Caco-2 (cell line): Measurements from ENCODE around the gene ZNF177. TPM values are rescaled to one million over a fixed set of nuclear protein-coding genes. Genes with fewer than 3 reads are reported as not detected.

Source experiments
- BruUV-seq: library from RNA; stranded (reverse); fragments of 400-500 nt; replicated peaks from 2 replicates; lab custom pipeline; 2021; lab: Mats Ljungman, UMichigan
- CTCF ChIA-PET: fragments of 300-600 bp; sonication (Branson Sonifier 250); formaldehyde crosslinking; loops from one replicate; lab custom pipeline; 2022; ENCODE audit warnings: antibody characterized with exemption; lab: Charles Lee
- POLR2A ChIA-PET: fragments of 300-600 bp; sonication (Branson Sonifier 250); formaldehyde crosslinking; loops from one replicate; lab custom pipeline; 2022; ENCODE audit warnings: antibody characterized with exemption; lab: Charles Lee
- DNase-seq, 2 experiments: peaks; one replicate each; pipeline versions ENCODE4 v3.0.0 to v3.0.0-alpha.2; 2020 to 2022
- H3K27me3 ChIP-seq: replicated peaks from 2 replicates; pipeline ENCODE4 v1.6.0; 2011; ENCODE audit warnings: low read length; ENCODE audit not compliant: control insufficient read depth, insufficient read depth
- H3K36me3 ChIP-seq: 2 replicates; pipeline ENCODE4 v1.5.1; 2011; ENCODE audit warnings: low read length; ENCODE audit not compliant: control insufficient read depth, insufficient read depth
- H3K4me1 ChIP-seq: fragments of 250-450 bp; sonication (Bioruptor Pico); 2 replicates; pipeline ENCODE4 v1.5.1; 2020; ENCODE audit warnings: mild to moderate bottlenecking
- H3K4me3 ChIP-seq: 2 replicates; pipeline ENCODE4 v1.5.1; 2011; ENCODE audit warnings: low read depth, mild to moderate bottlenecking, control low read depth, low read length
- H3K9me3 ChIP-seq: fragments of 250-450 bp; sonication (Bioruptor Pico); 2 replicates; pipeline ENCODE4 v1.5.1; 2020; ENCODE audit warnings: mild to moderate bottlenecking, moderate library complexity
- H3K27ac Mint-ChIP-seq: one replicate; pipeline ENCODE4 v1.8.0; 2022; ENCODE audit warnings: mixed read lengths; ENCODE audit not compliant: unreplicated experiment
- H3K27me3 Mint-ChIP-seq: one replicate; pipeline ENCODE4 v1.8.0; 2022; ENCODE audit warnings: mixed read lengths; ENCODE audit not compliant: insufficient read depth, unreplicated experiment
- H3K36me3 Mint-ChIP-seq: one replicate; pipeline ENCODE4 v1.8.0; 2022; ENCODE audit warnings: mild to moderate bottlenecking, mixed read lengths; ENCODE audit not compliant: insufficient read depth, unreplicated experiment
- H3K4me1 Mint-ChIP-seq: one replicate; pipeline ENCODE4 v1.8.0; 2022; ENCODE audit warnings: low read depth, mixed read lengths; ENCODE audit not compliant: unreplicated experiment
- H3K4me3 Mint-ChIP-seq: one replicate; pipeline ENCODE4 v1.8.0; 2022; ENCODE audit warnings: mild to moderate bottlenecking, moderate library complexity, mixed read lengths; ENCODE audit not compliant: unreplicated experiment
- H3K9me3 Mint-ChIP-seq: one replicate; pipeline ENCODE4 v1.8.0; 2022; ENCODE audit warnings: mixed read lengths; ENCODE audit not compliant: unreplicated experiment
- intact Hi-C: fragments of 100-400 bp; cut with micrococcal nuclease; formaldehyde crosslinking; loops from one replicate; pipeline ENCODE4 v1.10.0; 2022; ENCODE audit not compliant: unreplicated experiment
- total RNA-seq: library from RNA; stranded (reverse); gene quantifications from 2 replicates; pipeline ENCODE4 v1.2.3, GENCODE V29; 2022
- TF ChIP-seq, protein P1 (sequence below), 2 experiments: fragments of 200-600 bp in 1 of 2; IDR thresholded peaks; 1 replicate in 1 of 2; 2 replicates in 1 of 2; pipeline versions ENCODE4 v1.5.1 to v1.8.0; 2011 to 2022; ENCODE audit warnings: antibody characterized with exemption in 1 of 2, control low read depth in 1 of 2, inconsistent platforms in 1 of 2, low read depth in 1 of 2, low read length in 1 of 2, mild to moderate bottlenecking in 1 of 2, moderate library complexity in 1 of 2; ENCODE audit not compliant: insufficient read depth in 1 of 2, severe bottlenecking in 1 of 2, unreplicated experiment in 1 of 2

ZNF177 gene
- total RNA-seq, 1 experiment from 2014 or later, result 0.34 TPM

DNA sequence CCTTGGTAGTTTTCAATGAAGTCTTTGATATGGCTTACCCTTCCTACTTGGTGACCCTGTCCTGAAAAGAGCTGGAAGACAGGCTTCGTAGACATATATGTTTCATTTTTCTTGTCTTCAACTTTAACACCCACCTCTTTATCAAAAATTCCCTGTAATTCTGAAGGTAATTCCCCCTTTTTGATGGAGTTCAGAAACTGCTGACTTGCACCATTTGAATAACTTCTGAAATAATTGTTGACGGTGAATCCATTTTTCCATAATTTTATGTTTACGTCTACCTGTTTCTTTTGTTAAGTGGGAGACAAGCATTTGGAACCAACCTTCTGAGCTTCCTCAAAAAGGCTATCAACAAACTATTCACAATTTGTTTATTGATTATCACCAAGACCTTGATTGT lies 14.6 kb upstream of the ZNF177 start:
- intact Hi-C loops, result no loop called here
- Mint-ChIP-seq H3K27ac (no peak overlapping the region), H3K4me1 (no peaks in the 10 kb centered on the region), H3K4me3 (no peak overlapping the region), H3K9me3 (peaks cover 31% of the 10 kb centered on the region), H3K36me3 (peaks cover 5% of the 10 kb centered on the region), H3K27me3 (no peaks in the 10 kb centered on the region)
- no TSS peak for BruUV-seq
- Histone ChIP-seq H3K4me3 (no peak overlapping the region), H3K36me3 (no peaks in the 10 kb centered on the region), H3K27me3 (no peaks in the 10 kb centered on the region), H3K9me3 (peaks cover 6% of the 10 kb centered on the region; the same call in 1 of the 2 replicates), H3K4me1 (no peaks in the 10 kb centered on the region)
- TF ChIP-seq, protein P1, sequence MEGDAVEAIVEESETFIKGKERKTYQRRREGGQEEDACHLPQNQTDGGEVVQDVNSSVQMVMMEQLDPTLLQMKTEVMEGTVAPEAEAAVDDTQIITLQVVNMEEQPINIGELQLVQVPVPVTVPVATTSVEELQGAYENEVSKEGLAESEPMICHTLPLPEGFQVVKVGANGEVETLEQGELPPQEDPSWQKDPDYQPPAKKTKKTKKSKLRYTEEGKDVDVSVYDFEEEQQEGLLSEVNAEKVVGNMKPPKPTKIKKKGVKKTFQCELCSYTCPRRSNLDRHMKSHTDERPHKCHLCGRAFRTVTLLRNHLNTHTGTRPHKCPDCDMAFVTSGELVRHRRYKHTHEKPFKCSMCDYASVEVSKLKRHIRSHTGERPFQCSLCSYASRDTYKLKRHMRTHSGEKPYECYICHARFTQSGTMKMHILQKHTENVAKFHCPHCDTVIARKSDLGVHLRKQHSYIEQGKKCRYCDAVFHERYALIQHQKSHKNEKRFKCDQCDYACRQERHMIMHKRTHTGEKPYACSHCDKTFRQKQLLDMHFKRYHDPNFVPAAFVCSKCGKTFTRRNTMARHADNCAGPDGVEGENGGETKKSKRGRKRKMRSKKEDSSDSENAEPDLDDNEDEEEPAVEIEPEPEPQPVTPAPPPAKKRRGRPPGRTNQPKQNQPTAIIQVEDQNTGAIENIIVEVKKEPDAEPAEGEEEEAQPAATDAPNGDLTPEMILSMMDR (IDR thresholded peaks at IDR 0.05; ENCODE audit: insufficient read depth in 1 of 2, low read depth in 1 of 2, low read length in 1 of 2, severe bottlenecking in 1 of 2, unreplicated experiment in 1 of 2), result no peak
- CTCF ChIA-PET, result no interaction called here
- POLR2A ChIA-PET, result no interaction called here
- no peak for DNase-seq

DNA sequence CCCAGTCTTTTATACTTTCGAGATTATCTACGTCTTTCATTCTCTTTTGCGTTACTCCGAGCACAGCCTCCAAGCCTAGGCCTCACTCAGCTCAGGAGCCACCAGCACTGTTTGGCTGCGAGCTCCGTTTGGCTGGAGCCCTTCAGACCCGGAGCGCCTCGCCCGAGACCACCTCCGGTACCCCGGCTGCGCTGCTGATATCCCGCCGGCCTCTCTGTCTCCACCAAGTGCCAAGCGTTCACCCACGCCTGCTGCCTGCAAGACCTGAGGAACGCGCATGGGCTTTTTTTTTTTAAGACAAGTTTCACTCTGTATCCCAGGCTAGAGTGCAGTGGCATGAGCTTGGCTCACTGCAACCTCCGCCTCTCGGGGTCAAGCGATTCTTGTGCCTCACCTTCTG lies 14.1 kb upstream of the ZNF177 start:
- no peaks in the 10 kb centered on the region for H3K36me3 ChIP-seq
- Mint-ChIP-seq H3K27me3 (no peaks in the 10 kb centered on the region), H3K36me3 (peaks cover 5% of the 10 kb centered on the region), H3K9me3 (peaks cover 27% of the 10 kb centered on the region), H3K4me1 (no peaks in the 10 kb centered on the region), H3K27ac (no peak overlapping the region), H3K4me3 (no peak overlapping the region)
- intact Hi-C loops, result no loop called here
- CTCF ChIA-PET, result no interaction called here
- H3K9me3 ChIP-seq, result 0 out of 2 replicates have a peak, but pooled peaks cover 6% of the 10 kb centered on the region
- POLR2A ChIA-PET, result no interaction called here
- no peaks in the 10 kb centered on the region for H3K27me3 ChIP-seq
- no peaks in the 10 kb centered on the region for H3K4me1 ChIP-seq
- no peak for DNase-seq
- no TSS peak for BruUV-seq
- no peak overlapping the region for H3K4me3 ChIP-seq
- TF ChIP-seq, protein P1 (IDR thresholded peaks at IDR 0.05; ENCODE audit: insufficient read depth in 1 of 2, low read depth in 1 of 2, low read length in 1 of 2, severe bottlenecking in 1 of 2, unreplicated experiment in 1 of 2), result no peak

DNA sequence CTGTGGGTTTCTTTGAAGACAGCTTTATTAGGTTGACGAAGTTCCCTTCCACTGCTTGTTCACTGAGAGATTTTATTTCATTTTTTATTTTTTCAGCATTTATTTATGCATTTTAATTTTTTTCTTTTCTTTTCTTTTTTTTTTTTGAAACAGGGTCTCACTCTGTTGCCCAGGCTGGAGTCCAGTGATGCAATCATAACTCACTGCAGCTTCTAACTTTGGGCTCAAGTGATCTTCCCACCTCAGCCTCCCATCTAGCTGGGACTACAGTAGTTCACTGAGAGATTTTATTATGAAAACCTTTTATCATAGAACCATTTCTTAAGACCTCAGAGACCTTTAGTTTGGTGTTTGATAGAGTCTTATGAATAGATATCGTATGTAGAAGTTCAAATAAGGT lies 10.3 kb upstream of the ZNF177 start:
- Histone ChIP-seq H3K36me3 (no peaks in the 10 kb centered on the region), H3K9me3 (no peaks in the 10 kb centered on the region), H3K4me3 (no peak overlapping the region), H3K27me3 (no peaks in the 10 kb centered on the region), H3K4me1 (no peaks in the 10 kb centered on the region)
- H3K27ac Mint-ChIP-seq, result no peak overlapping the region
- TF ChIP-seq, protein P1 (IDR thresholded peaks at IDR 0.05; ENCODE audit: insufficient read depth in 1 of 2, low read depth in 1 of 2, low read length in 1 of 2, severe bottlenecking in 1 of 2, unreplicated experiment in 1 of 2), result no peak
- no peak for DNase-seq
- CTCF ChIA-PET, result no interaction called here
- peaks cover 18% of the 10 kb centered on the region for H3K9me3 Mint-ChIP-seq
- no peaks in the 10 kb centered on the region for H3K27me3 Mint-ChIP-seq
- POLR2A ChIA-PET, result no interaction called here
- H3K4me1 Mint-ChIP-seq, result no peaks in the 10 kb centered on the region
- no TSS peak for BruUV-seq
- intact Hi-C loops, result no loop called here
- peaks cover 5% of the 10 kb centered on the region for H3K36me3 Mint-ChIP-seq
- H3K4me3 Mint-ChIP-seq, result no peak overlapping the region
